Stimulated activated CD8-positive, alpha-beta memory T cell treated with anti-CD3 and anti-CD28 coated beads, Interleukin-15, amount 100 ng/mL, for 48 hours (primary cell): ENCODE results near the gene DCAF15.

ENCODE experiments used
- DNase-seq, 2 donors: peaks; one replicate each; pipeline ENCODE4 v3.0.0-alpha.2; 2020; ENCODE audit warnings: low read depth in 2 of 2

The DCAF15 gene

DNA sequence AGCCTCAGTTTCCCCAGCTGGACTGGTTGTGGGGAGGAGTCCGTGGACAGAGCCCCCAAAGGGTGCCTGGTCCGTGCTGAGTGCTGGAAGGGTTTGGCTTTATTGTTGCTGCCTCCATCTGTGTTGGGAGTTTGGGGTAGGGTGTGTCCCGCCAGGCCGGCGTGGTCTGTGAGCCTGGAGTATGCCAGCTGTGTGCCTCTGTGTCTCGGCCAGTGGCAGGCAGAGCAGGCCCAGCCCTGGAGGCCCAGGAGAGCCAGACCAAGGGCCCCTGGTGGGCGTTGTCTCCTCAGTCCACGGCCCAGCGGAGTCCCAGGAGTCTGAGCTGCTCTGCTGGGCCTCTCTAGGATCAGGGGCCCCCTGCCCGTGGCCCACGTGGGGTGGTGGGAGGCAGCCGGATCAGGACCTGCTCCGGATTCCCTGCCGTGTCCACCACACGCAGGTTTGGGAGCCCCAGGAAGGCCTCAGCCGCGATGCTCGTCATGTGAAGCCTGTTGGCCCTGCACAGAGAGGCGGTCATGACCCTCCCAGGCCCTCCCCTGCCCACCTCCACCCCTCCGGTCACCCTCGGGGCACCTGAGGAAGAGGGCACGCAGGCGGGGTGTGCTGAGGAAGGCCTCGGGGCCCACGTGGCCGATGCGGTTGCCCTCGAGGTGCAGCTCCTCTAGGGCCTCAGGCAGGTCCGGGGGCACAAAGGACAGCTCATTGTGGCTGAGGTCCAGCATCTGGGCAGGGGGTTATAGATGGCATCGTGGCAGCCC, 20.7 kb upstream of the DCAF15 start:
- no peak for DNase-seq

DNA sequence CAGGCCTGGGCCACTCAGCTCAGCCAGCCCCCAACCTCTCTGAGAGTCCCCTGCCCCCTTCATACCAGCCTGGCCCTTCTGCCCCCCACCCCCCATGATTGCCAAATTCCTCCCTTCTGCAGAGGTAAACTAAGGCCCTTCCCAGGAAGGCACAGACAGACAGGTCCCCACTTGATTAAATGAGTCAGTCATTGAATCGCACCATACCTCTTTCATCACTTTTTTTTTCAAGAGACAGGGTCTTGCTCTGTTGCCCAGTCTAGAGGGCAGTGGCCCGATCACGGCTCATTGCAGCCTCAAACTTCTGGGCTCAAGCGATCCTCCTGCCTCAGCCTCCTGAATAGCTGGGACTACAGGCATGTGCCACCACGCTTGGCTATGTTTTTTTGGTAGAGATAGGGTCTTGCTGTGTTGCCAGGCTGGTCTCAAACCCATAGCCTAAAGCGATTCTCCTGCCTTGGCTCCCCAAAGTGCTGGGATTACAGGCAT, 20.1 kb upstream of the DCAF15 start:
- DNase-seq: no peak

DNA sequence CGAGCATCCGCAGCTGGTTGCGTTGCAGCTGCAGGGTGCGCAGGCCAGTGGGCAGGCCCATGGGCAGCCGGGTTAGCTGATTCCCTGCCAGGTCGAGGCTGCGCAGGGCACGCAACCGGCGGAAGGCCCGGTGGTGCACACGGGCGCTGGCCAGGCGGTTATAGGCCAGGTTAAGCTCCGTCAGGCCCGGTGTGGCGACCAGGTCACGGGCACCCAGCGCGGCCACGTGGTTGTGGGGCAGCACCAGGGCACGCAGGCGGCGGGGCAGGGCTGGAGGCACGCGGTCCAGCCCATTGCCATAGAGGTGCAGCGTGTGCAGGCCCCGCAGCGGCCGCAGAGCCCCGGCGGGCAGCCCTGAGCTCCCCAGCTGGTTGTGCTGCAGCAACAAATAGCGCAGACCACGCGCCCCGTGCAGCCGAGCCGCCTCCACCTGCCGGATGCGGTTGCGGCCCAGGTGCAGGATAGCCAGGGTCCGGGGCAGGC, 19.4 kb upstream of the DCAF15 start:
- DNase-seq: no peak

DNA sequence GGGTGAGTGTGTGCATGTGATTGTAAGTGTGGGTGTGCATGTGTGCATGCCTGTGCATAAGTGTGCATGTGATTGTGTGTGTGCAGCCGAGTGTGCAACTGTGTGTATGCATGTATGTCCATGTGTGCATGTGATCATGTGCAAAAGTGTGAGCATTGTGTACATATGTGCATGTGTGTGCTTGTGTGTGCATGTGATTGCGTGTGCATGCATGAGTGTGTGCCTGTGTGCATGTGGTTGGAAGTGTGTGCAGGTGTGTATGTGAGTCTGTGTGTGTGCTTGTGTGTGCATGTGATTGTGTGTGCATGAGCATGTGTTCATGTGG, 17.6 kb upstream of the DCAF15 start:
- no peak for DNase-seq

DNA sequence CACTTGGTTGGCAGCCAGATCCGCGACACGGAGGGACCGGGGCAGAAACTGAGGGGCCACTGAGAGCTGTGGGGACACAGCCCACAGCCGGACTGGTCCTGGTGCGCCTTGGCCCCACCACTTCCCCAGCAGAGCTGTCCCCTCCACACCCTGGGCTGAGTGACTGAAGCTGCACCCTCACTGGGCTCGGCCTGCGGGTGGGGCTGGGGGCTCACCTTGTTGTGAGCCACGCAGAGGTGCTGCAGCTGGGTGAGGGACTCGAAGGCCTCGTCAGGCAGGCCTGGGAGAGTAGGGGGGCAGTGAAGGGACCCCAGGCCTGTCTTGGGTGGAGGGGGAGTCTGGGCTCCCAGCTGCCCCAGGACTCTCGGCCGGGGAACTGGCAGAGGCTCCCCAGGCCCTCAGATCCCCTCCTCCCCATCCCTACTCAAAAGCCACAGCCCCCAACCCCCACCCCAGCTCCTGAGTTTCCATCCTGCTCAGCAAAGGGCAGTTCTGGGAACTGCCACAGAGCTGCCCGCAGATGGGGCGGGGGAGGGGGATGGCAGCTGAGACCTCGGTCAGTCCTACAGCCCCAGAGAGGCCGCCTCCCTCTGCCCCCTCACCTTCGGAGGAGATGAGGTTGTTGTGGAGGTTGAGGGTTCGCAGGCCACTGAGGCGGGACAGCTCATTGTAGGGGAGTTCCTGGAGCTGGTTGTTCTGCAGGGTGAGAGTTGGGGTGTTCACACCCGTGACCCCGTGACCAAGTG, 16.4 kb upstream of the DCAF15 start:
- no peak for DNase-seq

DNA sequence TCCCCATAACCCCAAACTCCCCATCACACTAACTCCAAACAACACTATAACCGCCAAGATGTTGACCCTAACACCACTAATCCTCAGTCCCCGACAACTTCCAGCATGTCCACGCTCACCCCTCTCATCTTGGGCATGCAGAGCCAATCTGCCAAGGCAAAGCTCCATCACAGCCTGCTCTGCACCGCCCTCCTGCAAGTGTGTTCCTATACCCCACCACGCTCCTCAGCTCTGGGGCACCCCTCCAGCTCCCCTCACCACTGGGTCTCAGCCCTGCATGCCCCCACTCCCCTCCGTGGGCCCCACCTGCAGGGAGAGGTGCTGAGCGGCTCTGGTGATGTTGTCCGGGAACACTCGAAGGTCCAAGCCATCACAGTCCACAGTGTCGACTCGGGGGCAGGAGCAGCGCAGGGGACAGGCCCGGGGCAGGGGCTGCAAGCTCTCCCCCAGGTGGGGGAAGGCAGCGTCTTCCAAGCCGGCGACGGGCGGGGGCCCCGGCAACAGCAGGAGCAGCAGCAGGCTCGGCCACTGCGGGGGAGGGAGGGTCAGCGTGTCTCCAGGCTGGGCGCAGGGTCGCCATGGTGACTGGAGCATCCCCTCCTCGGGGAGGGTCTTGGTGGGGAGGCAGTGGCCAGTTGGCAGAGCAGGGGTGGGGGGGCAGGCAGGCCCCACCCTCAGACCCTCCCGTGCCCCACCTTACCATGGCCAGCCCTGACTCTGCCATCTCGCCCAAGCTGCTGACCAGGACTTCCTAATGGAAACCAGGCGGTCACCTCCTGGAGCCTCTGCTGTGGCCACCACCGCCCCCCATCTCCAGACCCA, 14.6 kb upstream of the DCAF15 start:
- DNase-seq: no peak

DNA sequence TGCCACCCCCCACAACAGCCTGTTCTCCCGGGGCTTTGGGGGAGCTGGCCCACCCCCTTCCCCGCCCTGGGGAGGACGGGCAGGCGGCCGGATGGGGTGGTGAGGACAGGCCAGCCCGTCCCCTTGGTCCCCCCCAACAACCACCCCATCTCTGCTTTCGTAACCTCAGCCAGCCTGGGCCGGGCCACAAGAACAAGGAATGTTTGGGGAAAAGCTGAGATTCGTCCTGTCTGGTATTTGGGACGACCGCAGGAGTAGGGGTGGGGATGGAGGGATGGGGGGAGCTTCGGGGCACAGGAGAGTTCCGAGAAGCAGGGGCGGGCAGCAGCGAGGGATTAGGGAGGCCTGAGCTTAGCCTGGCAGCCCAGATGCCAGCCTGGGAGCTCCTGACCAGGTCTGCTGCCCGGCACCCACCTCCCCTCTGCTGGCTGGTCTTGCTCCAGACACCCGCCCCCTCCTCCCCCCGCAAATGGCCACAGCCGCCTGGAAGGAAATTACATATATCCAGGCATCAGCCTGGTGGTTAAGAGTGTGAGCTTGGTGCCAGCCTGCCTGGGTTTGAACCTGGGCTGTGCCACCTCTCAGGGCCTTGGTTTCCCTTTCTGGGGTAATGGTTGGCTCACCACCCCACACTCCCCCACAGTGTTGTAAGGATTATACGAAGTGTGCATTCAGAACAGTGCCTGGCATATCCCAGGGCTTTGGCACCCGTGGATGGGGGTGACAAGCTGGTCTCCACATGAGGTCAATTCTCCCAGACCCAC, 13.8 kb upstream of the DCAF15 start, which contains the start of gene PODNL1:
PODNL1 (minus strand) TSS at position 117 of the 764 bp plus-strand sequence. CDS start 236 bp downstream, outside the sequence.
- DNase-seq: no peak

DNA sequence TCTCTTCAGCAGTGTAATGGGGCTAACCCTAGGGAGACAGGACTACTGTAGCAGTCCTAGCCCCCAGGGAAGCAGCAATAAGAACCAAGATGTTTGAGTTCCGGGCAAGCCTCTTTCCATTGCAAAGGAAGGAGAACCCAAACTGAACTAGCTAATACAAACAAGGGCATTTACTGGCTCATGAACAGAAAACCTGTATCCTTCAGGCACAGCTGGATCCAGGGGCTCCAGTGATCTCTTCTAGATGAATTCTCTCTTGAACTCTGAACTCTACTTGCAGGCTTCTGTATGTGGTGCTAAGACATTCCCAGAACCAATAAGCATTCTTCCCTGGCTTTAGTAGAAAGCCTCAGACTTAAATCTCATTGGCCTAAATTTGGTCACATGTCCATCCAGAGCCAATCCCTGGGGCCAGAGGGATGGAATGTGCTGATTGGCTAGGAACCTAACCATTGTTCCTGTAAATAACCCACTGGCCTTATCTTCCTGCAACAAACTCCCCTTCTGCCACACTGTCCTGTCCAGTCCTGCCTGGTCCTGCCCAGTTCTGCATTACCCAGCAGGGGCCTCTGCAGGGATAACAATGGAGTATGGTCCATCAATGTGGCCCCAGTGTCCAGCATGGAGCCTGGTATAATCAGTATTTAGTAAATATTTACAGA, 10.2 kb upstream of the DCAF15 start:
- no peak for DNase-seq

DNA sequence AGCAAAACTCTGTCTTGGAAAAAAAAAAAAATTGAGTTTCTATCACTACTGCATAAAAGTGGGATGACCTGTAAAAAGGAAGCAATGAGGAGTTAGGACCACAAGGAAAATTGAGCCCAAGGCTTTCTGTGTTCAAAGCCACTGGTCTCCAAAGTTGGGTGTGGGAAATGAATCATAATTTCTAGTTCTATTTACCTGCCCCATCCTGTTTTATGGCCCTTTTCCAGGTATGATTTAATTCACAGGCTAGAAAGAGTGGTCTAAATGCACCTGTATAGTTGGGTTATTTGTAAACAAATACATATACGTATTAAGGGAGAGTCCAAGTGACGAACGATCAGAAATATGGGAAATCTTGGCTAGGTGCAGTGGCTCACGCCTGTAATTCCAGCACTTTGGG, 5.9 kb upstream of the DCAF15 start:
- DNase-seq: no peak

DNA sequence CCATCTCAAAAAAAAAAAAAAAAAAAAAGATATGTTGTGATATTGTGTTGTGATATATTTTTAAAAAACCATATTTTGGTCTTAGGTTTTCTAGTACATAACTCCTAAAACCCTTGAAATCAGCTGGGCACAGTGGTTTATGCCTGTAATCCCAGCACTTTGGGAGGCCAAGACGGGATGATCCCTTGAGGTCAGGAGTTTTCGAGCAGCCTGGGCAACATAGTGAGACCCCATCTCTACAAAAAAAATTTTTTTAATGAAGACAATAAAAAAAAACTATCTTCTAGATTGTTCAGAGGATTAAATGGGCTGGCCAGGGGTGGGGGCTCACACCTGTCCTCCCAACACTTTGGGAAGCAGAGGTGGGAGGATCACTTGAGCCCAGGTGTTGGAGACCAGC, 1.3 kb upstream of the DCAF15 start:
- DNase-seq: no peak

DNA sequence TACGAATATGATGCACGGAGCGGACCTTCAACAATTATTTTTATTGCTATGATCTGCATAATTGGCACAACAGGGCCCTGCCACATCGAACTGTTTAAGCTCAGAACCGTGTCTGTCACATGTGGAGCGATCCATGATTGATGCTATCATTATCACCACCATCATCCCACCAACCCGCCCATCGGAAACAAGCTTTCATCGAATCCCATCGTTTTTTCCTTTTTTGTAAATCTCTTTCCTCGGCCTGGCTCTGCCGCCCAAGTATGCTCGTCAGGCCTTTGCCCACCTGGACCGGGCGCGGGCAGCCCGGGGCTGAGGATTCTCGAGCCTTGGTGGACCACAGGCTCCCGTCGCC, 533 bp upstream of the DCAF15 start:
- no peak for DNase-seq

DNA sequence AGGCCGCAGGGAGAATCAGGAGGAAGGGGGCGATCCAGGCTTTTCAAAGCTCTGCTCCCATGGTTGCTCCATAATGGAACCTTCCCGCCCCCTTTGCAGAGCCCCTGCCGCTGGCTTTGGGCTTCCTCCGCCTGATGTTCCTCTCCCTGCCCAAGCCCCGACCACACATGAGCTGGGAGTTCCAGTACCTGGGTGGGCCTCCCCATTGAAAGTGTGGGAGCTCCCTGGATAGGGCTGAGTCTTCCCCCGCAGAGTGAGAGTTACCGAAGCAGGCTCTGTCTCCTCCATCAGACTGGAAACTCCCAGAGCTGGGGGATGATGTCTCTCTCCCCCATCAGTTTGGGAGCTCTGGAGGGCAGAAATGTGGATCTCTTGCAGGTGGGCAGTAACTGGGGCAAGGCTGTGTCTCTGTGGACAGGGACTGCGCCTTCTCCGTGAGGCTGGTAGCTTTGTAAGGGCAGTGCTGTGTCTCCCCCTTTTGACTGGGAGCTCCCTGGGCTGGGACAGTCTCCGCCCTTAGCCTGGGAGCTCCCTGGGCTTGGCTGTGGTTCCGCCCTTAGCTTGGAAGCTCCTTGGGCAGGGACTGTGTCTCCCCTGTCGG, 722 bp downstream of the DCAF15 start:
- DNase-seq: no peak

DNA sequence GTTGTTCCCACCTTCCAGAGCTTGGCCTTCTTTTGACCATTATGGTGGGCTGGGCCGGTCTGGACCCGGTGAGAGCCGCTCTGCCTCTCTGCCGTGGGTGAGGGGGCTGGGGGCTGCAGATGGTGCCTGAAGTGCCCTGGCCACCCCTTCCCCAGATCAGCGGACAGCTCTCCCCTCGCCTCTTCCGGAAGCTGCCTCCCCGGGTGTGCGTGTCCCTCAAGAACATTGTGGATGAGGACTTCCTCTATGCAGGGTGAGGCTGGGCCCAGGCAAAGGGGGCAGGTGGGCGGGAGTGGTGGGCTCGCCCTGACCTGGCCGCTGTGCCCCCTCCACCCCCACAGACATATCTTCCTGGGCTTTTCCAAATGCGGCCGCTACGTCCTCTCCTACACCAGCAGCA, 1.9 kb downstream of the DCAF15 start:
- DNase-seq: no peak

DNA sequence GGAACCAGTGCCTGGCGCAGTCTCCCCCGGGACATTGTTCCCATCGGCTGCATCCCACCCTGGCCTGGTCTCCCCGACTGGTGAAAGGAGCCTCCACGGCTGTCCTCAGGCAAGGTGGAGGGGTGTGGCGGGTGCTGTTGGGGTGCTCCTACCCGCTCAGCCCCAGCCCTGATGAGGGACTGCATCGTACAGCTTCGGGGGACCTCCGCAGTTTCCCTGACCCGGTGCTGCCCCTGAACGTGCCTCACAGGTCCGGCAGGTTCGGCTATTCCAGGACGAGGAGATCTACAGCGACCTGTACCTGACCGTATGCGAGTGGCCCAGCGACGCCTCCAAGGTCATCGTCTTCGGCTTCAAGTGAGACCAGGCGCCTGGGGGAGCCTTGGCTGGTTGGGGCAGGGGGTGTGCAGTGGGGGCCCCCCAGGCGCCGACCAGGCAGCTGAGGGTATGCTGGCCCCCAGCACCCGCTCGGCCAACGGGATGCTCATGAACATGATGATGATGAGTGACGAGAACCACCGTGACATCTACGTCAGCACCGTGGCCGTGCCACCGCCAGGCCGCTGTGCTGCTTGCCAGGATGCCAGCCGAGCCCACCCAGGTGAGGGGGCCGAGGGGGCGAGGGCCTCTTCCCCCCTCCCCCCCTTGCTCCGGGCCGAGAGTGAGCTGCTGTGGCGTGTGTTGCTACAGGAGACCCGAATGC, 3.5 kb downstream of the DCAF15 start:
- DNase-seq: no peak

DNA sequence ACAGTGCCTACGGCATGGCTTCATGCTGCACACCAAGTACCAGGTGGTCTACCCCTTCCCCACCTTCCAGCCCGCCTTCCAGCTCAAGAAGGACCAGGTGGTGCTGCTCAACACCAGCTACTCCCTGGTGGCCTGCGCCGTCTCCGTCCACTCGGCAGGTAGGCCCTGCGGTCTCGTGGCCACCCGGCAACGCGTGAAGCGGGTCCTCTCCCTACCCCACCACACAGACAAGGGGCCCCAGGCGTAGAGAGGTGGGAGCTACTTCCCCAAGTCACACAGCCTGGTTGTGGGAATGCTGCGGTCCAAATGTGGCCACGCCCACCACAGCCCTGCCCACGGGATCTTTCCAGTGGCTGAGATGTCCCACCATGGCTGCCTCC, 4.0 kb downstream of the DCAF15 start:
- DNase-seq: no peak

DNA sequence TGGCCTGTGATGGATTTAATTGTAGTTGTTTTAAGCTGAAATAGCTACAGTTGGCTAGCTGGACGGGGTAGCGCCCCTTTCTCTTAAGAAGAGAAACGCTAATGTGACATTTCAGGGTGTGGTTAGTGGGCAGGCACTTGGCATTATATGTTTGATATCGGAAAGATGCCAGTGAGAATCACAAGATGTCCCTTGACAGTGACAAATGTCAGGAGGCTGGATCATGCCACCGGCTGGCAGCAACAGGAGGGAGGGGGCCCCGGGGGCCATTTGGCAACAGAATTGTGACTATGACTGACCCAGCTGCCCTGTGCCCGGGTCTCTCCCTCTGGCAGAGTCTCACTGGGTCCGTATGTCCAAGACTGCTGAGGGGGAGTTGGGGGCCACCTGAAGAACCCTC, 4.7 kb downstream of the DCAF15 start:
- no peak for DNase-seq

DNA sequence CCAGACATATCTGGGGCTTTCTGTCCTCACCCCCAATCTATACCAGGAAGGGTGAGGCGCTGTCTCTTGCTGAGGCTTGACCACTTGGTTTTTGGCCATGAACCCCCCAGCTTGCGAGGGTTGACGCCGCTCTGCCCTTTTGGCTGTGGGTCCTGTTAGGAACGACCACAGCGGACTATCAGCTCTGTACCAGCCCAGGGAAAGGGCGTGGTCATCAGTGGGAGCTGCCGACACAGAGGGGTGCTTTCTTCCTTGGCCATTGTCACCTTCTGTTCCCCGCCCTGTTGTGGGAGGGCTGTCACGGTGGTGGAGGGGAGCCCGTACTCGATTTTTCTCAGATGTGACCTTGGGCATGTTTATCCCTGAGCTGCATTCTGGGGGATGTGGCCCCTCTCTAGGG, 5.7 kb downstream of the DCAF15 start:
- no peak for DNase-seq

DNA sequence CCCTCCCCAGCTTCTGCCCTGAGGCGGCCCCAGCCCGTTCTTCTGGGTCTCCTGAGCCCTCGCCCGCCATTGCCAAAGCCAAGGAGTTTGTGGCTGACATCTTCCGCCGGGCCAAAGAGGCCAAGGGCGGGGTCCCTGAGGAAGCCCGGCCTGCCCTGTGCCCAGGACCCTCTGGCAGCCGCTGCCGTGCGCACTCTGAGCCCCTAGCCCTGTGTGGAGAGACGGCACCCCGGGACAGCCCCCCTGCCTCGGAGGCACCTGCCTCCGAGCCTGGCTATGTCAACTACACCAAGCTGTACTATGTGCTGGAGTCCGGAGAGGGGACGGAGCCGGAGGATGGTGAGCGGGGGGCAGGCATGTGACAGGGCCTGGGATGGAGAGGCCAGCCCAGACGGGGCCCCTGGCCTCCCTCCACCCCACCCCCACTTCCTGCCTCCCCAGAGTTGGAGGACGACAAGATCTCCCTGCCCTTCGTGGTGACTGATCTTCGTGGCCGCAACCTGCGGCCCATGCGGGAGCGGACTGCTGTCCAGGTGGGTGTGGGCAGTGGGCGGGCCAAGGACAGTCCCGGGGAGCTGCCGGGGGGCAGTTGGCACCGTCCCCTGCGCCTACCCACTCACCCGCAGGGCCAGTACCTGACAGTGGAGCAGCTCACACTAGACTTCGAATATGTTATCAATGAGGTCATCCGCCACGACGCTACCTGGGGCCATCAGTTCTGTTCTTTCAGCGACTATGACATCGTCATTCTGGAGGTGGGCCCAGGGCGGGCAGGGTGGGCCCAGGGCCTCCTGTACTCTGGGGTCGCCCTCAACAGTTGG, 7.0 kb downstream of the DCAF15 start:
- no peak for DNase-seq
